Esophagus squamous epithelium (tissue), 4 donors: ENCODE measurements around the gene ANTXR2.

ENCODE experiments used
- CTCF ChIP-seq, 6 experiments: fragments of 450-650 bp in 4 of 6; fragments of 200-600 bp in 2 of 6; sonication (generic) in 2 of 6; IDR thresholded peaks; one replicate each; pipeline ENCODE4 v1.5.1; 2016 to 2019; ENCODE audit warnings: antibody characterized with exemption in 6 of 6, mild to moderate bottlenecking in 4 of 6, moderate library complexity in 4 of 6
- POLR2A ChIP-seq, 4 donors: fragments of 450-650 bp; IDR thresholded peaks; one replicate each; pipeline ENCODE4 v1.6.1; 2017; ENCODE audit warnings: antibody characterized with exemption in 4 of 4, mild to moderate bottlenecking in 4 of 4, moderate library complexity in 3 of 4

- TF ChIP-seq POLR2A (IDR thresholded peaks at IDR 0.05) (no peak), CTCF (IDR thresholded peaks at IDR 0.05) (no peak)
Measured at GRCh38 chr4:80101792-80102116, 28.7 kb upstream of the ANTXR2 start.
